Suprapubic skin (tissue), 4 donors: ENCODE data around the gene SIVA1. TPM values are rescaled to one million over a fixed set of nuclear protein-coding genes. Genes with fewer than 3 reads are reported as not detected.

Source experiments
- DNase-seq, 2 donors: peaks; one replicate each; pipeline ENCODE4 v3.0.0-alpha.2; 2019; ENCODE audit warnings: low spot score in 2 of 2
- H3K27ac ChIP-seq: fragments of 200-600 bp; sonication (generic); one replicate; pipeline ENCODE4 v1.5.1; 2019
- H3K27me3 ChIP-seq: fragments of 200-600 bp; sonication (generic); one replicate; pipeline ENCODE4 v1.5.1; 2019
- H3K36me3 ChIP-seq: fragments of 200-600 bp; sonication (generic); one replicate; pipeline ENCODE4 v1.5.1; 2019
- H3K4me1 ChIP-seq: fragments of 200-600 bp; sonication (generic); one replicate; pipeline ENCODE4 v1.5.1; 2019
- H3K4me3 ChIP-seq: fragments of 200-600 bp; sonication (generic); one replicate; pipeline ENCODE4 v1.5.1; 2019; ENCODE audit warnings: mild to moderate bottlenecking
- H3K9me3 ChIP-seq: fragments of 200-600 bp; sonication (generic); one replicate; pipeline ENCODE4 v1.5.1; 2019
- EP300 ChIP-seq: sonication (generic); formaldehyde crosslinking; IDR thresholded peaks from one replicate; pipeline ENCODE4 v1.6.1; 2017; ENCODE audit warnings: antibody characterized with exemption
- POLR2A ChIP-seq, 2 donors: fragments of 450-650 bp; IDR thresholded peaks; one replicate each; pipeline ENCODE4 v1.6.1; 2017; ENCODE audit warnings: antibody characterized with exemption in 2 of 2, mild to moderate bottlenecking in 2 of 2, moderate library complexity in 2 of 2
- POLR2AphosphoS5 ChIP-seq, 3 donors: sonication (generic); formaldehyde crosslinking; IDR thresholded peaks; one replicate each; pipeline ENCODE4 v1.6.1; 2017; ENCODE audit warnings: antibody characterized with exemption in 3 of 3
- WGBS: methylation state at CpG from one replicate; pipeline ENCODE4 v1.1.5; 2018; 5-methylcytosine and 5-hydroxymethylcytosine counted together
- total RNA-seq, 4 donors: library from RNA; depleted of rRNA; stranded (reverse); fragments of >200 nt; gene quantifications; one replicate each; pipeline ENCODE4 v1.1.0, GENCODE V29; 2016
- TF ChIP-seq, protein P1 (sequence below), 2 donors: fragments of 200-600 bp in 1 of 2; fragments of 450-650 bp in 1 of 2; sonication (generic) in 1 of 2; IDR thresholded peaks; one replicate each; pipeline ENCODE4 v1.5.1; 2016 to 2019; ENCODE audit warnings: antibody characterized with exemption in 2 of 2, mild to moderate bottlenecking in 1 of 2, moderate library complexity in 1 of 2

The SIVA1 gene
- total RNA-seq, 4 donors from 2014 or later, result 94.0 to 159 (median 142) TPM

DNA sequence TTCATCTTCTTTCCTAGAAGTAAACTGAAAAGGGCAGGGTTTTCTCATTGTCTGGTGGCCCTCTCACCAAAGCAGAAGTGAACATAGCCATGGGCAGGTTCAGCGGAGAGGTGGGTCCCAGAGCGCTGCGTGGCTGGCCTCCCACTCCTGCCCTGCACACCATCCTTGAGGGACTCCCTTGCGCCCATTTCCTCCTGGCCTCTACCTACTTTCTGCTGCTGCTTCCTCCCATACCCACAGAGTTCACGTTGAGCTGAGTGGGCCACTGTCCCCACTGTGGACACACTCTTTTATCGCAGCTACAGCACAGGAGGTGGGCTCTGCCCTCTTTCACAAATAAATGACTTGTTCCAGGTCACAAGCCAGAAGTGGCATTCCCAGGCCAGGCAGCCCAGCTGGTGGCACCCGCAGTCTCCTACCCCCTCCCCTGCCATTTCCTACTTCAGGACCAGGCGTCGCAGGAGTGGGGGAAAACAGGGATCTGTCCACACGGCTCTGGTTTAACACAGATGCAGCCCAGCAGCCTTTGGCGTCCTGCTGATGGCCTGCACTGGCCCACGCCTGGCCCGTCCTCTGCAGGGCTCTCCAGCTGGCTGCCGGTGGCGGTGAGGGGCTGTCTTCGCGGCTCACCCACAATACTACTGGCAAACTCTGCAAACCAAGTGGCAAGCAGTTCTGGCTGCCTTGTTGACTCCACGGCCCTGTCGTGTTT, 4.9 kb downstream of the SIVA1 start:
- H3K4me1 ChIP-seq, result peaks cover 21% of the 10 kb centered on the region
- H3K27me3 ChIP-seq, result no peaks in the 10 kb centered on the region
- WGBS, result 91% methylated on average over 13 of the region's 19 CpGs
- no peaks in the 10 kb centered on the region for H3K9me3 ChIP-seq
- no peak for TF ChIP-seq EP300
- TF ChIP-seq POLR2A (IDR thresholded peaks at IDR 0.05), result no peak
- no peak for TF ChIP-seq POLR2AphosphoS5 (IDR thresholded peaks at IDR 0.05)
- TF ChIP-seq, protein P1, sequence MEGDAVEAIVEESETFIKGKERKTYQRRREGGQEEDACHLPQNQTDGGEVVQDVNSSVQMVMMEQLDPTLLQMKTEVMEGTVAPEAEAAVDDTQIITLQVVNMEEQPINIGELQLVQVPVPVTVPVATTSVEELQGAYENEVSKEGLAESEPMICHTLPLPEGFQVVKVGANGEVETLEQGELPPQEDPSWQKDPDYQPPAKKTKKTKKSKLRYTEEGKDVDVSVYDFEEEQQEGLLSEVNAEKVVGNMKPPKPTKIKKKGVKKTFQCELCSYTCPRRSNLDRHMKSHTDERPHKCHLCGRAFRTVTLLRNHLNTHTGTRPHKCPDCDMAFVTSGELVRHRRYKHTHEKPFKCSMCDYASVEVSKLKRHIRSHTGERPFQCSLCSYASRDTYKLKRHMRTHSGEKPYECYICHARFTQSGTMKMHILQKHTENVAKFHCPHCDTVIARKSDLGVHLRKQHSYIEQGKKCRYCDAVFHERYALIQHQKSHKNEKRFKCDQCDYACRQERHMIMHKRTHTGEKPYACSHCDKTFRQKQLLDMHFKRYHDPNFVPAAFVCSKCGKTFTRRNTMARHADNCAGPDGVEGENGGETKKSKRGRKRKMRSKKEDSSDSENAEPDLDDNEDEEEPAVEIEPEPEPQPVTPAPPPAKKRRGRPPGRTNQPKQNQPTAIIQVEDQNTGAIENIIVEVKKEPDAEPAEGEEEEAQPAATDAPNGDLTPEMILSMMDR (IDR thresholded peaks at IDR 0.05), result no peak
- H3K4me3 ChIP-seq, result no peak overlapping the region
- no peak for DNase-seq
- H3K36me3 ChIP-seq, result peaks cover 60% of the 10 kb centered on the region
- H3K27ac ChIP-seq, result no peak overlapping the region

DNA sequence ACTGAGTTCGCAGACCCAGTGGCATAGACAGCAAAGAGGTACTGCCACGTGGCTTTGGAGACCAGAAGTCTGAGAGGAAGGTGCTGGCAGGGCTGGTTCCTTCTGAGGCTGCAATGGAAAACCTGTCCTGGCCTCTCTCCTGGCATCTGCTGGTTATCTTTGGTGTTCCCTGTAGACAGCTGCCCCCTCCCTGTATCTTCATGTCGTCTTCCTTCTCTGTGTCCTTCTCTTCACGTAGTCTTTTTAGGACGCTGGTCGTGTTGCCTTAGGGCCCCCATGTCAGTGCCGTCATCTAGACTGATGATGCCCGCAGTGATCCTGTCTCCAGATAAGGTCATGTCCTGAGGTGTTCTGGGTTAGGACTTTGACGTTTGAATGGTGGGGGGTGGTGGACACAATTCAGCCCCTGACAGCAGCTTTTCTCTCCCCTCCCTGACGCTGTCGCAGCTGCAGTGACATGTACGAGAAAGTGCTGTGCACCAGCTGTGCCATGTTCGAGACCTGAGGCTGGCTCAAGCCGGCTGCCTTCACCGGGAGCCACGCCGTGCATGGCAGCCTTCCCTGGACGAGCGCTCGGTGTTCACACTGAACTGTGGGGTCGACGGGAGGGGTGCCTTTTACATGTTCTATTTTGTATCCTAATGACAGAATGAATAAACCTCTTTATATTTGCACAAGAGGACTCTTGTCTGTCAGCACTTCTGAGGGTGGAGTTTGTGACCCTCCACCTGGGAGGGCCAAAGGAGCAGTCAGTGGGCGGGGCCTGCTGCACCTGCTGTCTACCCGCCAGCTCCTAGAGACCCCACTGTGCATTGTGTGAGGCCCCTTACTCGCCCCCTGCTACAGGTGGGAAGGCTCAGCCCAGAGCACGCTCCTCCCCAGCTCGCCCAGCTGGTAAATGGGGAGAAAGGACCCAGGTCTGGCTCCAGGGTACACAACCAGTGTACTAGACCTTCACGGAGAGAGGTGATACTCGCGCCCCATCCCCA, 6.3 kb downstream of the SIVA1 start:
- Histone ChIP-seq H3K27ac (no peak overlapping the region), H3K4me3 (no peak overlapping the region), H3K36me3 (peaks cover 60% of the 10 kb centered on the region), H3K9me3 (no peaks in the 10 kb centered on the region), H3K4me1 (peaks cover 13% of the 10 kb centered on the region), H3K27me3 (no peaks in the 10 kb centered on the region)
- no peak for DNase-seq
- WGBS, result 87% methylated on average over 25 of the region's 30 CpGs
- TF ChIP-seq POLR2A (IDR thresholded peaks at IDR 0.05), result no peak
- no peak for TF ChIP-seq EP300
- TF ChIP-seq POLR2AphosphoS5 (IDR thresholded peaks at IDR 0.05), result no peak
- TF ChIP-seq, protein P1 (IDR thresholded peaks at IDR 0.05), result no peak

DNA sequence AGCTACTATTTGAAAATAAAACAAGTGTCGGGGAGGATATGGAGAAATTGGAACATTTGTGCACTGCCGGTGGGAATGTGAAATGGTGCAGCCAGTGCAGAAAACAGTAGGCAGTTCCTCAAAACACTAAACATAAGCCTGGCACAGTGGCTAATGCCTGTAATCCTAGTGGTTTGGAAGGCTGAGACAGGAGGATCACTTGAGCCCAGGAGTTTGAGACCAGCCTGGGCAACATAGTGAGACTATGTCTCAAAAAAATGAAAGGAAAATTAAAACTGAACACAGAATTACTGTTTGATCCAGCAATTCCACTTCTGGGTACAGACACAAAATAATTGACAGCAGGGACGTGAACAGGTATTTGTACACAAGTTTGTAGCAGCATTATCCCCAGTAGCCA, 12.6 kb downstream of the SIVA1 start:
- peaks cover 11% of the 10 kb centered on the region for H3K36me3 ChIP-seq
- no peak overlapping the region for H3K4me3 ChIP-seq
- 89% methylated on average over 3 of the region's 3 CpGs for WGBS
- no peaks in the 10 kb centered on the region for H3K27me3 ChIP-seq
- no peak for DNase-seq
- TF ChIP-seq, protein P1 (IDR thresholded peaks at IDR 0.05), result no peak
- TF ChIP-seq POLR2AphosphoS5 (IDR thresholded peaks at IDR 0.05), result no peak
- TF ChIP-seq POLR2A (IDR thresholded peaks at IDR 0.05), result no peak
- TF ChIP-seq EP300, result no peak
- H3K9me3 ChIP-seq, result no peaks in the 10 kb centered on the region
- H3K4me1 ChIP-seq, result peaks cover 8% of the 10 kb centered on the region
- H3K27ac ChIP-seq, result no peak overlapping the region

DNA sequence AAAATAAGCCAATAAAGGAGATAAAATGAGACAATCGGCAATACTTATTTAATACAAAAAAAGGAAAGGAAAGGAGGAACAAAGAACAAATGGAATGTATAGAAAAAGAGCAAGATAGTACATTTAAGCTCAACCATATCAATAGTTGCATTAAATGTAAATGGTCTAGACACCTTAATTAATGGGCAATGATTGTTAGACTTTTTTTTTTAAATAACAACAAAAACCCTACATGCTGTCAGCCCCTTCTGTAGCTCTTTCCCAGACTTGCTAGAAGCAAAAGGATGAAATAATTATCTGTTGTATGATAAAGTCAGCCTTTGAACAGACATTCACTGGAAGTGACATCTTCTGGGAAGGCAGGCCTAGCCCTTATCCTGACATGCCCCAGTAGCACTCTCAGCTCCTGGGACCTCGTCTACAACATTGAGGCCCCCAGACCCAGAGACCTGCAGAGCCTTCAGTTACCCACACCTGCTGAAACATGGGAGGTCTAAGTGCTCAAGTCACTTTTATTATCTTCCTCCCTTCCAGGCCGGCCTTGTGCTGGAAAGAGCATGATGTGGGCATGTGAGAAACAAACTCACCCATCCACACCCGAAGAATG, 13.4 kb downstream of the SIVA1 start:
- Histone ChIP-seq H3K9me3 (no peaks in the 10 kb centered on the region), H3K4me3 (no peak overlapping the region), H3K4me1 (peaks cover 8% of the 10 kb centered on the region), H3K27me3 (no peaks in the 10 kb centered on the region), H3K27ac (no peak overlapping the region), H3K36me3 (peaks cover 13% of the 10 kb centered on the region)
- 91% methylated on average over 4 of the region's 4 CpGs for WGBS
- DNase-seq, result no peak
- no peak for TF ChIP-seq POLR2AphosphoS5 (IDR thresholded peaks at IDR 0.05)
- TF ChIP-seq, protein P1 (IDR thresholded peaks at IDR 0.05), result no peak
- no peak for TF ChIP-seq POLR2A (IDR thresholded peaks at IDR 0.05)
- no peak for TF ChIP-seq EP300
